Muscle of leg (tissue), 11 donors: ENCODE results near the gene CDC42EP5. TPM values are rescaled to one million over a fixed set of nuclear protein-coding genes. Genes with fewer than 3 reads are reported as not detected.
"Not testable (repeated sequence)": the region's sequence is repeated elsewhere in the genome, so short reads cannot be mapped to it uniquely, and the experiment has no call there.

ENCODE experiments used
- DNase-seq: peaks from one replicate; pipeline ENCODE4 v3.0.0; 2013
- H3K27ac ChIP-seq: one replicate; pipeline ENCODE4 v1.5.1; 2013; ENCODE audit warnings: mild to moderate bottlenecking, low read length, control low read depth
- H3K27me3 ChIP-seq: one replicate; pipeline ENCODE4 v1.6.1; 2013; ENCODE audit warnings: low read length; ENCODE audit not compliant: control insufficient read depth, insufficient read depth
- H3K36me3 ChIP-seq: one replicate; pipeline ENCODE4 v1.6.1; 2013; ENCODE audit warnings: low read length; ENCODE audit not compliant: control insufficient read depth, insufficient read depth
- H3K4me1 ChIP-seq: one replicate; pipeline ENCODE4 v1.6.1; 2013; ENCODE audit warnings: low read length; ENCODE audit not compliant: control insufficient read depth, insufficient read depth
- H3K4me3 ChIP-seq: one replicate; pipeline ENCODE4 v1.5.1; 2013; ENCODE audit warnings: low read length, control low read depth
- H3K9me3 ChIP-seq: replicated peaks from 2 replicates; pipeline ENCODE4 v1.6.1; 2013; ENCODE audit warnings: low read depth, low read length; ENCODE audit not compliant: control insufficient read depth
- WGBS: methylation state at CpG from one replicate; pipeline ENCODE4 v1.1.5; 2013; ENCODE audit warnings: missing lambda C conversion rate; ENCODE audit not compliant: insufficient coverage; 5-methylcytosine and 5-hydroxymethylcytosine counted together
- polyA plus RNA-seq, 8 donors: library from polyadenylated mRNA; unstranded; fragments of 120-200 nt; gene quantifications; one replicate each; pipeline versions ENCODE4 v1.2.1 to v1.2.3, GENCODE V29; 2013; ENCODE audit warnings: inconsistent platforms in 1 of 8, low replicate concordance in 1 of 8; ENCODE audit not compliant: insufficient read length in 8 of 8, insufficient read depth in 1 of 8
- total RNA-seq: library from RNA; stranded (reverse); fragments of 120-200 nt; gene quantifications from one replicate; pipeline ENCODE4 v1.2.4, GENCODE V29; 2013

CDC42EP5 gene
- total and polyA plus RNA-seq, 9 donors, result 33.4 to 65.7 (median 42.6) TPM

- not testable (repeated sequence) for H3K27me3 ChIP-seq, H3K4me3 ChIP-seq, H3K9me3 ChIP-seq, H3K36me3 ChIP-seq, DNase-seq, H3K4me1 ChIP-seq, H3K27ac ChIP-seq
- 86% methylated on average over 2 of the region's 5 CpGs for WGBS
These were observed 20.0 kb upstream of the CDC42EP5 start for GRCh38 chr19:54493056-54493455.

- Histone ChIP-seq H3K36me3 (no peaks in the 10 kb centered on the region), H3K27ac (no peak overlapping the region), H3K27me3 (peaks cover 2% of the 10 kb centered on the region), H3K9me3 (no peaks in the 10 kb centered on the region), H3K4me3 (no peak overlapping the region), H3K4me1 (no peaks in the 10 kb centered on the region)
- DNase-seq, result no peak
- 85% methylated on average over 11 of the region's 18 CpGs for WGBS
These were observed 19.5 kb upstream of the CDC42EP5 start for GRCh38 chr19:54492568-54492967.

GRCh38 chr19:54489766-54490165 lies 16.7 kb upstream of the CDC42EP5 start:
- peaks cover 2% of the 10 kb centered on the region for H3K27me3 ChIP-seq
- H3K36me3 ChIP-seq, result no peaks in the 10 kb centered on the region
- H3K4me1 ChIP-seq, result no peaks in the 10 kb centered on the region
- 69% methylated on average over 7 of the region's 9 CpGs for WGBS
- DNase-seq, result no peak
- H3K4me3 ChIP-seq, result no peak overlapping the region
- no peak overlapping the region for H3K27ac ChIP-seq
- H3K9me3 ChIP-seq, result no peaks in the 10 kb centered on the region

- H3K4me3 ChIP-seq, result no peak overlapping the region
- H3K36me3 ChIP-seq, result no peaks in the 10 kb centered on the region
- no peak overlapping the region for H3K27ac ChIP-seq
- H3K4me1 ChIP-seq, result no peaks in the 10 kb centered on the region
- DNase-seq, result no peak
- H3K9me3 ChIP-seq, result no peaks in the 10 kb centered on the region
- H3K27me3 ChIP-seq, result peaks cover 2% of the 10 kb centered on the region
- WGBS, result 64% methylated on average over 4 of the region's 7 CpGs
These were observed 16.2 kb upstream of the CDC42EP5 start for GRCh38 chr19:54489341-54489740.

GRCh38 chr19:54485851-54486250 lies 12.8 kb upstream of the CDC42EP5 start:
- H3K27me3 ChIP-seq, result peaks cover 2% of the 10 kb centered on the region

GRCh38 chr19:54484451-54484850 lies 11.4 kb upstream of the CDC42EP5 start:
- 75% methylated on average over 9 of the region's 10 CpGs for WGBS
- Histone ChIP-seq H3K9me3 (no peaks in the 10 kb centered on the region), H3K36me3 (no peaks in the 10 kb centered on the region), H3K27ac (no peak overlapping the region), H3K27me3 (peaks cover 2% of the 10 kb centered on the region), H3K4me1 (no peaks in the 10 kb centered on the region), H3K4me3 (no peak overlapping the region)
- DNase-seq, result no peak

More at GRCh38 chr19:54485851-54486250, 12.8 kb upstream of the CDC42EP5 start:
- WGBS, result no CpG with 5 or more reads among the region's 5 CpGs
- Histone ChIP-seq H3K36me3 (no peaks in the 10 kb centered on the region), H3K4me3 (no peak overlapping the region), H3K27ac (no peak overlapping the region), H3K9me3 (no peaks in the 10 kb centered on the region), H3K4me1 (no peaks in the 10 kb centered on the region)
- no peak for DNase-seq

- H3K36me3 ChIP-seq, result no peaks in the 10 kb centered on the region
- H3K4me1 ChIP-seq, result no peaks in the 10 kb centered on the region
- H3K27ac ChIP-seq, result no peak overlapping the region
- no peak for DNase-seq
- peaks cover 2% of the 10 kb centered on the region for H3K27me3 ChIP-seq
- WGBS, result no CpG with 5 or more reads among the region's 3 CpGs
- H3K4me3 ChIP-seq, result no peak overlapping the region
- H3K9me3 ChIP-seq, result no peaks in the 10 kb centered on the region
These were observed 9.8 kb upstream of the CDC42EP5 start for GRCh38 chr19:54482889-54483288.

- H3K4me1 ChIP-seq, result no peaks in the 10 kb centered on the region
- no peak overlapping the region for H3K4me3 ChIP-seq
- H3K9me3 ChIP-seq, result no peaks in the 10 kb centered on the region
- WGBS, result under 1% methylated on average over 10 of the region's 16 CpGs
- DNase-seq, result peak; percentile 72
- no peak overlapping the region for H3K27ac ChIP-seq
- peaks cover 2% of the 10 kb centered on the region for H3K27me3 ChIP-seq
- H3K36me3 ChIP-seq, result no peaks in the 10 kb centered on the region
These were observed 8.3 kb upstream of the CDC42EP5 start for GRCh38 chr19:54481326-54481930.

GRCh38 chr19:54480051-54480450 lies 7.0 kb upstream of the CDC42EP5 start:
- WGBS, result no CpG with 5 or more reads among the region's 2 CpGs
- Histone ChIP-seq H3K36me3 (no peaks in the 10 kb centered on the region), H3K4me3 (no peak overlapping the region), H3K4me1 (no peaks in the 10 kb centered on the region), H3K27me3 (peaks cover 2% of the 10 kb centered on the region), H3K27ac (no peak overlapping the region), H3K9me3 (no peaks in the 10 kb centered on the region)
- no peak for DNase-seq

- Histone ChIP-seq H3K27ac (no peak overlapping the region), H3K4me1 (peaks cover 3% of the 10 kb centered on the region), H3K4me3 (no peak overlapping the region), H3K36me3 (no peaks in the 10 kb centered on the region), H3K9me3 (no peaks in the 10 kb centered on the region), H3K27me3 (peaks cover 2% of the 10 kb centered on the region)
- DNase-seq, result peak; percentile 59
- WGBS, result 0% methylated on average over 1 of the region's 10 CpGs
These were observed 5.7 kb upstream of the CDC42EP5 start for GRCh38 chr19:54478677-54479266.
